ENCODE results near the gene C12orf57.

The C12orf57 gene

GRCh38 chr12:6919588-6919987, 24.2 kb upstream of the C12orf57 start:
- no peak for FAIRE-seq

GRCh38 chr12:6921539-6921938, 22.3 kb upstream of the C12orf57 start:
- FAIRE-seq: no peak

GRCh38 chr12:6921996-6922946, 21.6 kb upstream of the C12orf57 start:
- no peak for FAIRE-seq

- no peak for FAIRE-seq
Measured at GRCh38 chr12:6923003-6923732, 20.7 kb upstream of the C12orf57 start.

- FAIRE-seq: no peak
Measured at GRCh38 chr12:6923851-6924250, 20.0 kb upstream of the C12orf57 start.

GRCh38 chr12:6925239-6925539, 18.6 kb upstream of the C12orf57 start:
- FAIRE-seq: no peak

- peak; percentile 90 for FAIRE-seq
Measured at GRCh38 chr12:6925540-6926279, 18.1 kb upstream of the C12orf57 start.

GRCh38 chr12:6927379-6928021, 16.3 kb upstream of the C12orf57 start, which contains the start of gene ATN1:
Gene ATN1, plus strand, starts transcription at chr12:6927959. Its CDS starts 6,043 bp downstream, at chr12:6934002.
- no peak for FAIRE-seq

- FAIRE-seq: no peak
Measured at GRCh38 chr12:6928022-6928702, 15.7 kb upstream of the C12orf57 start.

- no peak for FAIRE-seq
Measured at GRCh38 chr12:6928703-6929407, 15.0 kb upstream of the C12orf57 start.

GRCh38 chr12:6929466-6930452, 14.1 kb upstream of the C12orf57 start:
- no peak for FAIRE-seq

GRCh38 chr12:6932766-6933165, 11.1 kb upstream of the C12orf57 start:
- FAIRE-seq: no peak

GRCh38 chr12:6934110-6934509, 9.7 kb upstream of the C12orf57 start:
- no peak for FAIRE-seq

GRCh38 chr12:6935371-6936193, 8.2 kb upstream of the C12orf57 start:
- FAIRE-seq: no peak

- no peak for FAIRE-seq
Measured at GRCh38 chr12:6936194-6936635, 7.6 kb upstream of the C12orf57 start.

- FAIRE-seq: no peak
Measured at GRCh38 chr12:6936636-6937480, 7.0 kb upstream of the C12orf57 start.

- FAIRE-seq: peak; percentile 98
Measured at GRCh38 chr12:6937481-6938352, 6.1 kb upstream of the C12orf57 start.

Measured in G401.6 (cell line).